Mesenchymal stem cell (in vitro differentiated cells and primary cell): ENCODE results near the gene THAP11.

ENCODE experiments used
- DNase-seq: peaks from one replicate; pipeline ENCODE4 v3.0.0-alpha.2; 2013
- H2AFZ ChIP-seq: one replicate; pipeline ENCODE4 v1.6.1; 2013; ENCODE audit warnings: low read depth, mild to moderate bottlenecking, control low read depth, inconsistent platforms, low read length, moderate library complexity
- H2AK5ac ChIP-seq: 2 replicates; pipeline ENCODE4 v1.6.1; 2013; ENCODE audit warnings: low read length, moderate library complexity, mild to moderate bottlenecking, inconsistent platforms; ENCODE audit not compliant: severe bottlenecking
- H2BK120ac ChIP-seq: one replicate; pipeline ENCODE4 v1.6.1; 2013; ENCODE audit warnings: low read depth, mild to moderate bottlenecking, inconsistent platforms, low read length, moderate library complexity
- H2BK12ac ChIP-seq, 2 experiments: one replicate each; pipeline ENCODE4 v1.6.1; 2013; ENCODE audit warnings: inconsistent platforms in 2 of 2, low read length in 2 of 2, mild to moderate bottlenecking in 2 of 2, moderate library complexity in 2 of 2, control low read depth in 1 of 2
- H2BK15ac ChIP-seq: one replicate; pipeline ENCODE4 v1.6.1; 2013; ENCODE audit warnings: mild to moderate bottlenecking, low read depth, inconsistent platforms; ENCODE audit not compliant: poor library complexity, severe bottlenecking
- H2BK5ac ChIP-seq: 2 replicates; pipeline ENCODE4 v1.6.1; 2013; ENCODE audit warnings: low read depth, mild to moderate bottlenecking, low read length, control low read depth, inconsistent platforms; ENCODE audit not compliant: poor library complexity, severe bottlenecking
- H3K14ac ChIP-seq, 2 experiments: one replicate each; pipeline ENCODE4 v1.6.1; 2013; ENCODE audit warnings: inconsistent platforms in 2 of 2, low read length in 2 of 2, control low read depth in 1 of 2, mild to moderate bottlenecking in 1 of 2, moderate library complexity in 1 of 2
- H3K18ac ChIP-seq, 2 experiments: one replicate each; pipeline ENCODE4 v1.6.1; 2013; ENCODE audit warnings: inconsistent platforms in 2 of 2, low read length in 2 of 2, control low read depth in 1 of 2, low read depth in 1 of 2, mild to moderate bottlenecking in 1 of 2
- H3K23ac ChIP-seq, 2 experiments: one replicate each; pipeline ENCODE4 v1.6.1; 2013; ENCODE audit warnings: inconsistent platforms in 2 of 2, low read length in 2 of 2, mild to moderate bottlenecking in 2 of 2, moderate library complexity in 2 of 2, control low read depth in 1 of 2
- H3K27ac ChIP-seq: 2 replicates; pipeline ENCODE4 v1.5.1; 2013; ENCODE audit warnings: mild to moderate bottlenecking, moderate library complexity, low read length, control low read depth, inconsistent platforms; ENCODE audit not compliant: poor library complexity, severe bottlenecking
- H3K27me3 ChIP-seq, 2 experiments: 2 replicates each; pipeline versions ENCODE4 v1.6.1 to v1.7.0; 2013; ENCODE audit warnings: low read length in 2 of 2, mild to moderate bottlenecking in 2 of 2, moderate library complexity in 2 of 2, control low read depth in 1 of 2, inconsistent platforms in 1 of 2; ENCODE audit not compliant: control insufficient read depth in 1 of 2, insufficient read depth in 1 of 2
- H3K36me3 ChIP-seq, 2 experiments: 2 replicates each; pipeline versions ENCODE4 v1.6.1 to v1.7.0; 2013; ENCODE audit warnings: low read length in 2 of 2, control low read depth in 1 of 2, inconsistent platforms in 1 of 2, low read depth in 1 of 2, mild to moderate bottlenecking in 1 of 2; ENCODE audit not compliant: insufficient read depth in 2 of 2, control insufficient read depth in 1 of 2
- H3K4ac ChIP-seq, 2 experiments: one replicate each; pipeline ENCODE4 v1.6.1; 2013; ENCODE audit warnings: inconsistent platforms in 2 of 2, low read length in 2 of 2, mild to moderate bottlenecking in 2 of 2, moderate library complexity in 2 of 2, control low read depth in 1 of 2, low read depth in 1 of 2
- H3K4me1 ChIP-seq: 2 replicates; pipeline ENCODE4 v1.6.1; 2013; ENCODE audit warnings: low read depth, low read length, control low read depth; ENCODE audit not compliant: control insufficient read depth, insufficient read depth
- H3K4me2 ChIP-seq: 2 replicates; pipeline ENCODE4 v1.6.1; 2013; ENCODE audit warnings: low read length, mild to moderate bottlenecking, inconsistent platforms; ENCODE audit not compliant: poor library complexity, severe bottlenecking
- H3K4me3 ChIP-seq, 2 experiments: 2 replicates each; pipeline versions ENCODE4 v1.5.1 to v1.7.0; 2013; ENCODE audit warnings: low read length in 2 of 2, mild to moderate bottlenecking in 2 of 2, control low read depth in 1 of 2, low read depth in 1 of 2; ENCODE audit not compliant: insufficient read depth in 1 of 2
- H3K79me1 ChIP-seq: replicated peaks from 2 replicates; pipeline ENCODE4 v1.6.1; 2013; ENCODE audit warnings: mild to moderate bottlenecking, control low read depth, low read length, inconsistent platforms; ENCODE audit not compliant: poor library complexity, severe bottlenecking
- H3K9ac ChIP-seq: 2 replicates; pipeline ENCODE4 v1.7.0; 2013; ENCODE audit warnings: mild to moderate bottlenecking, low read length, moderate library complexity
- H3K9me3 ChIP-seq: 2 replicates; pipeline ENCODE4 v1.7.0; 2013; ENCODE audit warnings: mild to moderate bottlenecking, low read length; ENCODE audit not compliant: control insufficient read depth
- H4K8ac ChIP-seq: one replicate; pipeline ENCODE4 v1.6.1; 2013; ENCODE audit warnings: inconsistent platforms, mild to moderate bottlenecking, low read length, moderate library complexity
- H4K91ac ChIP-seq: one replicate; pipeline ENCODE4 v1.6.1; 2013; ENCODE audit warnings: mild to moderate bottlenecking, low read length, inconsistent platforms
- WGBS: methylation state at CpG from one replicate; pipeline ENCODE4 v1.1.7; 2013; ENCODE audit warnings: mixed read lengths; 5-methylcytosine and 5-hydroxymethylcytosine counted together

THAP11 gene

DNA sequence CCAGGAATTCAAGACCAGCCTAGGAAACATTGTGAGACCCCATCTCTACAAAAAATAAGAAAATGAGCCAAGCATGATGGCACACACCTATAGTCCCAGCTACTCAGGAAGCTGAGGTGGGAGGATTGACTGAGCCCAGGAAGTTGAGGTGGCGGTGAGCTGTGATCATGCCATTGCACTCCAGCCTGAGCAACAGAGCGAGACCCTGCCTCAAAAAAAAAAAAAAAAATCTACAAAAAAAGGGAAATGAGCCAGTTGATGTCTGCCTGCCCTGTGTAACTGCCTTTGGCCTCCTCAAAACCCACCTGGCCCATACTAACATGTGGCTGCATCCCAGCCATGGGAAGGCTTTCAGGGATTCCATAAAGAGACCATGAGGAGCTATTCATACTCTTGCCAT is 40.2 kb upstream of the THAP11 start:
- Histone ChIP-seq H3K18ac (no peak overlapping the region), H3K4me1 (peaks cover 10% of the 10 kb centered on the region), H3K36me3 (peaks cover 30% of the 10 kb centered on the region in 2 experiments), H3K4me3 (no peak overlapping the region), H4K91ac (no peak overlapping the region), H2BK12ac (no peak overlapping the region), H3K9ac (no peak overlapping the region), H3K4ac (no peak overlapping the region), H3K14ac (no peak overlapping the region), H2AK5ac (no peak overlapping the region), H2AFZ (no peak overlapping the region), H2BK120ac (no peak overlapping the region), H3K79me1 (peaks cover 27% of the 10 kb centered on the region), H3K9me3 (no peaks in the 10 kb centered on the region), H3K27me3 (no peaks in the 10 kb centered on the region), H2BK15ac (no peak overlapping the region), H3K27ac (no peak overlapping the region), H4K8ac (no peak overlapping the region), H3K4me2 (no peak overlapping the region), H3K23ac (no peak overlapping the region), H2BK5ac (no peak overlapping the region)
- WGBS, result 100% methylated on average over 2 of the region's 2 CpGs
- no peak for DNase-seq

GRCh38 chr16:67803894-67804293 is 38.2 kb upstream of the THAP11 start:
- no peak overlapping the region for H3K9ac ChIP-seq
- no peak overlapping the region for H3K4me3 ChIP-seq
- no peak overlapping the region for H2AFZ ChIP-seq
- H3K4ac ChIP-seq, result no peak overlapping the region
- H3K18ac ChIP-seq, result no peak overlapping the region
- H3K27me3 ChIP-seq, result no peaks in the 10 kb centered on the region
- H4K91ac ChIP-seq, result no peak overlapping the region
- H2BK5ac ChIP-seq, result no peak overlapping the region
- 100% methylated on average over 2 of the region's 3 CpGs for WGBS
- peaks cover 23% of the 10 kb centered on the region for H3K79me1 ChIP-seq
- H2BK12ac ChIP-seq, result no peak overlapping the region
- no peak overlapping the region for H2BK120ac ChIP-seq
- no peak overlapping the region for H2AK5ac ChIP-seq
- peaks cover 26% of the 10 kb centered on the region in 2 experiments for H3K36me3 ChIP-seq
- H3K23ac ChIP-seq, result no peak overlapping the region
- H4K8ac ChIP-seq, result no peak overlapping the region
- no peaks in the 10 kb centered on the region for H3K9me3 ChIP-seq
- no peak overlapping the region for H2BK15ac ChIP-seq
- no peak overlapping the region for H3K14ac ChIP-seq
- no peak for DNase-seq
- H3K4me1 ChIP-seq, result peaks cover 14% of the 10 kb centered on the region
- H3K4me2 ChIP-seq, result no peak overlapping the region
- no peak overlapping the region for H3K27ac ChIP-seq

DNA sequence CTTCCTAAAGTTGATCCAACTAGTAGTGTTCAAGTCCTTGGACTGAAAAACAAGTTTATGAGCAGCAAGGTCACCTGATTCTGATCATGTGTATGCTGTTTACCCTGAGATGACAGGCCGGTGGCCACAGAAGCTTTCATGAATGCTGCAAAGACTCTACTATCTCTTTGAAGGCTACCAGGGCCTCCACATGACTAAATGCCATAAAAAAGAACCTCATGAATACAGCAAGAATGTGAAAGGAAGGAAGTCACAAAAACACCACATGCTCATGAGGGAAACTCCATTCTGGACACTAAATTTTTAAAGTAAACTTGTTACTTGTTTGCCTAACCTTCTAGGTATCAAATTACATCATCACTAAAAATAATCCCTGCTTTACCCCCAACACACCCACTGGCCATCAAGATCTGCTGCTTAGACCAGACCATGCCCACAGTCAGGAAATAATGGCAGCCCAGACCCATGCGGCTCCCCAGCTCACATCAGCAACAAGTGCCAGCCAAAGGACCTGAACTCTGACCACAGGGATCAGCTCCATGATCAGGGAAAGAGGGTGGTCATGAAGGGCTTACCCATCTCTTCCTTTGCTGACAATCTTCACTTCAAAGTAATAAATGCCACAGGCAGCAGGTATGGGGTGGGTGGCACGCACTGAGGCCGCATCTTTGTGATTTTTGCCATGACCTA is 37.1 kb upstream of the THAP11 start:
- Histone ChIP-seq H2AFZ (no peak overlapping the region), H3K18ac (no peak overlapping the region), H2BK5ac (no peak overlapping the region), H4K91ac (no peak overlapping the region), H4K8ac (no peak overlapping the region), H3K4ac (no peak overlapping the region), H3K9me3 (no peaks in the 10 kb centered on the region), H3K4me1 (peaks cover 14% of the 10 kb centered on the region), H3K79me1 (peaks cover 22% of the 10 kb centered on the region), H3K4me2 (peak overlapping the region; percentile 94), H2BK120ac (no peak overlapping the region), H2AK5ac (no peak overlapping the region), H2BK12ac (no peak overlapping the region), H2BK15ac (no peak overlapping the region), H3K36me3 (peaks cover 26% of the 10 kb centered on the region in 2 experiments), H3K9ac (peak overlapping the region; percentile 95), H3K27me3 (no peaks in the 10 kb centered on the region), H3K23ac (no peak overlapping the region), H3K4me3 (peak overlapping the region in 1 of 2 experiments; percentile 100), H3K27ac (no peak overlapping the region), H3K14ac (no peak overlapping the region)
- peak; percentile 64 for DNase-seq
- 79% methylated on average over 4 of the region's 4 CpGs for WGBS

DNA sequence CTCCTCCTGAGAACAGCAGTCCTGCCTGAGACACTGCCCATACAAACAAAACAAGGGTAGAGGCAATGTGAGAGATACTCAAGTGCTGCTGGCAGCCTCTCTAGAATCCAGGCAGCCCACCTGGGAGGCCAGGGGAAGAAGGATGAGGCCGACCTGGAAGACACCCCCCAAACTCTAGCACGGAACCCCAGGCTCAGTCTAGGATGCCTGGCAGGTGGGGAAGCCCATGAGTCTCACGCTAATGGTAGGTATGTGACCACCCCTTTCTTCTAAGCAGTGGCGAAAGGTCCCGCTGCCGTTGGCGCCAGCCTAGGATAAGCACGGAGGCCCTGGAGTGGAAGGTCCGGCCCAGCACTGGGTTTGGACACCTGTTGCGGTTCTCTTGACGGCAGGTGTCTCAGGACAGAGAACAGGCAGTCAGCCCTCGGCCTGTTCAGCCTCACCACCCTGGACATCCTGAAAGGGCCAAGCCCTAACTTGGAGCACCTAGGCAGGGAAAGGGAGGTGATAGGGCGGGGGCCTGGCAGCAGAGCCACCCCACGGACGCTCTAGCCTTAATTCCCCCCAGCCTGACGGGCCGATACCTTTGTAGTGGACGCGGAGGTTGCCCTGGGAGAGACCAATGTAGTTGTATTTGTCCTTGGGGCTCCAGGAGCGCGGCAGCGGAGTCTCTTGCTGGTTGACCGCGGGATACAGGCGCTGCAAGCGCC is 36.2 kb upstream of the THAP11 start:
- H3K4me3 ChIP-seq, result peak overlapping the region; percentile 86 to 100
- H2AK5ac ChIP-seq, result no peak overlapping the region
- WGBS, result under 1% methylated on average over 26 of the region's 26 CpGs
- no peaks in the 10 kb centered on the region for H3K9me3 ChIP-seq
- H3K27ac ChIP-seq, result no peak overlapping the region
- H3K79me1 ChIP-seq, result peaks cover 14% of the 10 kb centered on the region
- no peak overlapping the region for H2BK120ac ChIP-seq
- H3K18ac ChIP-seq, result peak overlapping the region in 1 of 2 experiments; percentile 16
- peak overlapping the region in 1 of 2 experiments; percentile 3 for H3K14ac ChIP-seq
- peak overlapping the region; percentile 95 for H3K9ac ChIP-seq
- H2BK5ac ChIP-seq, result no peak overlapping the region
- peak overlapping the region; percentile 92 for H4K8ac ChIP-seq
- no peak overlapping the region for H4K91ac ChIP-seq
- DNase-seq, result peak; percentile 19
- H3K4ac ChIP-seq, result peak overlapping the region; percentile 35 to 84
- H2BK15ac ChIP-seq, result no peak overlapping the region
- H2AFZ ChIP-seq, result peak overlapping the region; percentile 84
- peak overlapping the region in 1 of 2 experiments; percentile 20 for H3K23ac ChIP-seq
- H3K27me3 ChIP-seq, result no peaks in the 10 kb centered on the region
- peak overlapping the region; percentile 94 for H3K4me2 ChIP-seq
- peaks cover 18 to 26% of the 10 kb centered on the region in 2 experiments for H3K36me3 ChIP-seq
- H2BK12ac ChIP-seq, result no peak overlapping the region
- peaks cover 13% of the 10 kb centered on the region for H3K4me1 ChIP-seq
